ENCODE data around the gene IKBKG.
"Not testable (repeated sequence)": the region's sequence is repeated elsewhere in the genome, so short reads cannot be mapped to it uniquely, and the experiment has no call there.

The IKBKG gene

GRCh38 chrX:154547245-154548027, at the start of gene IKBKG:
Gene IKBKG, plus strand, starts transcription at chrX:154547620. Its CDS starts 4,383 bp downstream, at chrX:154552003.
- peak; percentile 71 for DNase-seq

GRCh38 chrX:154501423-154501822, 46.0 kb upstream of the IKBKG start:
- DNase-seq: not testable (repeated sequence)

DNA sequence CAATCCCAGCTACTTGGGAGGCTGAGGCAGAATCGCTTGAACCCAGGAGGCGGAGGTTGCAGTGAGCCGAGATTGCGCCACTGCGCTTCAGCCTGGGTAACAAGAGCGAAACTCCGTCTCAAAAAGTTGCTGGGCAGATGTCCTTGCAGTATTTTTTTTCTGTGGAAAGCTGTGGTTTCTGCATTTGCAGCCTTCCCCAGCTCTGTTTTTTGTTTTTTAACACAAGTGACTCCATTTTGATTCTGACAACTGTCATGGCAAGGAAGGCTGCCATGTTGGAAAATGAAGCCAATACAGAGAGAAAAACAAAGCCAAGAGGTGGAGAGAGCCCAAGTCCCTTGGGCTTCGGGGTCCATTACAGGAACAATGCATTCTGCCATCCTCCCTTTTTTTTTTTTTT, 45.3 kb upstream of the IKBKG start:
- no peak for DNase-seq

DNA sequence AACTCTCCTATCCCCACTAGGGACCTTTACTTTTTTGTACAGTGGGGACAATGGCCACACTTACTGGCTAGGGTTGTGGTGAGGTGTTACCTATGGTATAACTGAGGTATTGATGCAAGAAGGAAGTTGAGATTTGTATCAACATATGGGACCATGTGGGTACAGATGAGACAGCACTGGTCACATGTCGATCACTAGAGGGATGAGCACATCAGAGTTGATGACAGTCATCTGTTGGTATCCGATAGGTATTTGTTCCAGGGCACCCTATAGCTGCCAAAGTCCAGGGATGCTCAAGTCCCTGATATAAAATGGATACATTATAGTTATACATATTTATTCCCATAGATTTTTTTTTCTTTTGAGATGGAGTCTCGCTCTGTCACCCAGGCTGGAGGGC, 44.4 kb upstream of the IKBKG start:
- DNase-seq: no peak

DNA sequence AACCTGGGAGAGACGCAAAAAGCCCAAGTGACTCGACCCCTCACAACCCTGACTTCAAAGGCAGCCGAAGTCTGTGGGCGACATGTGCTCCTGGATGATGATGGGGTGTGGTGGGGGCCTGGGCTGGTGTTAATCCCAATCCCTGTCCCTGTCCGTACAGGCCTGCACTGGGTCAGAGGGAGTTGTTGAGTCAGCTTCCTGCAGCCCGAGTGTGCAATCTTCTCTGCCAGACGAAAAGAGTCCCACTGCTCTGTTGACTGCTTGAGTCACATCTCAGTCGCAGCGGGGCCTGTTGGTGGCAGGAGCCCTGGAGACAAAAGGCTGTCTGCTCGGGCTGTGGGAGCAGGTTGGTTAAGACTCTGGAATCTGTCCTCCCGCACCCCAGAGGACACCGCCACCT, 41.7 kb upstream of the IKBKG start:
- no peak for DNase-seq

- DNase-seq: no peak
Observed at GRCh38 chrX:154506483-154507332, 40.7 kb upstream of the IKBKG start.

GRCh38 chrX:154507673-154508383, 39.6 kb upstream of the IKBKG start:
- no peak for DNase-seq

DNA sequence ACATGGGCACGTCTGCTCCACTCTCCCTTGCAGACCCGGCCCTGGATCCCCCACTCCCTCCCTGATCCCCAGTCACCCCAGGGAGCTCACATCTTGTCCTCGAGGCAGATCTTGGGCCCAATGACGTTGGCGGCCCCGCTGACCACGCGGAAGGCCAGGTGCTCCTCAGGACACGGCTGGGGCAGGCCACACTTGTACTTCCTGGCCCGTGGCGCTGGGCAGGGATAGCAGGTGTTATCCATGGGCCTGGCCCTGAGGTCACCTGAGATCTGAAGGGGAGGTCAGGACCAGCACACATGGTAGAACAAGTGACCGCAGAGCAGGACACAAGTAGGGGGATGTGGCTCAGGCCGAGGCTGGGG, 39.1 kb upstream of the IKBKG start:
- no peak for DNase-seq

DNA sequence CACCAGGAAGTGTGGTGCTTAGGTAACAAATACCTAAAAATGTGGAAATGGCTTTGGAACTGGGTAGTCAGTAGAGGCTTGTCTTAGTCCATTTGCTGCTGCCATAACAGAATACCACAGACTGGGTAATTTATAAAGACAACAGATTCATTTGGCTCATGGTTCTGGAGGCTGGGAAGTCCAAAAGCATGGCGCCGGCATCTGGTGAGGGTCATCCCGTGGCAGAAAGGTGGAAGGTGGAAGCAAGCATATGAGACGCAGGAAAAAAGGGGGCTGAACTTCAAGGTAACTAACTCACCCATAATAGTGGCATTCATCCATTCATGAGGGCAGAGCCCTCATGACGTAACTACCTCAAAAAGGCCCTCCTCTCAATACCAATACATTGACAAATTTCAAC, 38.0 kb upstream of the IKBKG start:
- no peak for DNase-seq

- DNase-seq: no peak
Observed at GRCh38 chrX:154511761-154512160, 35.7 kb upstream of the IKBKG start.

- DNase-seq: no peak
Observed at GRCh38 chrX:154512879-154513553, 34.4 kb upstream of the IKBKG start.

DNA sequence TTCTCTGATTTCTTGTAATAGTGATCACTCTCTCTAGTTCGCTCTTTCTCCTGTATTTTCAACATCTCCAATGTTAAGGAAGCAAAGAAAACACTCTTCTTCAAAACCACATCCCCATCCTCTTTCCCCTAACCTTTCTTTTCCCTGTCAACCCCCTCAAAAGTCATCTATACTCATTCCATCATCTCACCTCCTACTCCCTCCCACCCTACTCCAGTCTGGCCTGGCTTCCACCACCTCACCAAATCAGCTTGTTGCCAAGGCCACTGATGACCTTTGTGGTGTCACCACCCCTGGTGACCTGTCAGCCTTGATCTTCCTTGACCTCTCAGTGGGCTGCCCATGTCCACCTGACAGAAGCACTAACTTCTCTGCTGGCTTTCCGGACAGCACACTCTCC, 33.7 kb upstream of the IKBKG start:
- no peak for DNase-seq

- DNase-seq: no peak
Observed at GRCh38 chrX:154515090-154515965, 32.1 kb upstream of the IKBKG start.

DNA sequence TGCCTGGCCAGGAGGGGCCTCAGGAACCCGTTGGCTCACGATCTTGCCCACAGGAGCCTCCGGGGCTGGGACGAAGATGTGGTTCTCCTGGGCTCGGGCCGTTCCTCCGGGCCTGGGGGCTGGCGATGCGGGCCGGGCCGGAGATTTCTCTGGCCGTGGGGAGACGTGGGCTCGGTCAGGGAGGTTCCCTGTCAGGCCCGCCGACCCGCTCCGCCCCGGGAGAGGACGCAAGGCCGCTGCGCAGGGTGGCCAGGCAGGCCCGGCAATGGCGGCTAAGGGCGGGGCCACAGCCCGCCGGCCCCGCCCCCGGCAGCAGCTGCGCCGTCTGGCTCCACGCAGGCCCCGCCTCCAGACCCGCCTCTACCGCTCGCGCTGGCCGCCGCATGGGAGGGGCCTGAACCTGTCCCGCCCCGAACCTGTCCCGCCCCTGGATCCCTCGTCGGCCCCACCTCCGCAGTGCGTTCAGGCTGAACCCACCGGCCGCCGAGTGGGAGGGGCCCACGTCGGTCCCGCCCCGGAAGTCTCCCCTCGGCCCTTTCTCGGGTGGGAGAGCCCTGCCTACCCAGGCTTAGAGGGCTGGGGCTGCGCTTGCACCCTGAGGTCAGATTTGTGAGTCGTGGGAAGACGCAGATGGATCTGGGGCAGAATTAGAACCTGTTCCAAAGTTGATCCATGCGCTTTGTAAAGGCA, 31.3 kb upstream of the IKBKG start, which contains the start of gene FAM3A:
Gene FAM3A (minus strand): TSS at position 267 of the 690 bp plus-strand sequence. CDS start 460 bp downstream, outside the sequence.
- DNase-seq: peak; percentile 61

DNA sequence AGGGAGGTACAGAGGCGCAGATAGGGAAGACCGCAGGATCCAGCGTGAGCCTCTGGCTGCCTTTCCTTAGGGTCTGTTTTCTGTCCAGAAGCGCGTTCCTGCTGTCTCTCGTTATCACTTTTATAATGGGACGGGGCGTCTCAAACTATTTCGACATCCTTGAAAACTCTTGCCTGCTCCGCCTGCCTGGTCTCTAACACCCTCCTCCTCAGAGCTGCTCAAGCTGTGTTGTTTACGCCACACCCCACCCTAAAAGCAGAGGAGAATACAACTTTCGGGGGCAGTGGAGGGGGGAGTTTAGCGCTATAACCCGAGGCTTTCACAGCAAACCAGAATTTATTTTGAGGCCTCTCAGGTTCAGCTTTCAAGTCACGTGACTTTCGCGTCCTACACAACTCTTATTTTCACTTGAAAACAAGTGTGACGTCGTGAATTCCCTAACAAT, 30.7 kb upstream of the IKBKG start:
- DNase-seq: no peak

DNA sequence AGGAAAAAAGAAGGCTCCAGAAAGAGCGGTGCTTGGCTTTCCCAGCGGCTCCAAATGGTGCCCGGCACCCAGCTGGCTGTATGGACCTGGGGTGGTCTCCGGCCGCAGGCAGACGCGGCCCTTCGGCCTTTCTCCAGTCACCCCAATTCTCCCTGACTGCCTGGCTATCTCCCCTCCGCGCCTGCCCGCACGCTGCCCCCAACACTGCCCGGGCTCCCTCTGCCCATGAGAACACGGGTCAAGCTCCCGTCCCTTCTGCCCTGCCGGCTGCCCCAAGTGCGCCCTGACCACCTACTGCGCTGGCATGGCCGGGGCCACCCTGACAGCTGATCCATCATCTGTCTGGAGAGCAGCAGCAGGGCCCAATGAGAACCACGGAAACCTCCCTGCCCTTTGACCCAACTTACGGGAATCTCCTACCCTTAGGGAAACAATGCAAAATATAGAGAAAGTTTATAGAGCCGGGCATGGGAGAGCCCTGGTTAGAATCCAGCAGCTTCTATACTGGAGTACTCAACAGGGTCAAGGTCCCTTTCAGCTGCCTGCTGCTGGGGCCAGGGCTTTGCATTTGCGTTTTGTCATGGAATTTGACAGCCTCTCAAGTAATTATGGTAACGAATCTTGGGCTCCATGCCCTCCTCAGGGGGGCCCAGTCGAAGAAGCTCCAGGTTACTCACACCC, 30.2 kb upstream of the IKBKG start:
- no peak for DNase-seq

DNA sequence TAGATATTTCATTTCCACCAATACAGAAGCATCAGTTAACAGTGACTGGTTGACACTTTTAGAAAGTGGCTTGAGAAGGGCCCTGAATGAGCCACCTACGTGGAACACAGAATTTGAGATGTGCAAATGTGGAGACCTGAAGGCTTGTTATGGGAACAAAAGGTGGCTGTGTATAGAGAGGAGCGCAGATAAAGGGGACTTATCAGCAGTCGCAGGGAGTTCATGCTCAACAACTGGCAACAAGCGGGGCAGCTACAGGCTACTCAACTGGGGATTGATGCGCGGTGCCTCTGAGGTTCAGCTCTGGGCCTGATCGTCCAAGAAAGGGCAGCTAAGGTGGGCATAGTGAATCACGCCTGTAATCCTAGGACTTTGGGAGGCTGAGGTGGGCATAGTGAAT, 28.0 kb upstream of the IKBKG start:
- no peak for DNase-seq

GRCh38 chrX:154525606-154526490, 21.6 kb upstream of the IKBKG start:
- no peak for DNase-seq

- DNase-seq: no peak
Observed at GRCh38 chrX:154526901-154527675, 20.3 kb upstream of the IKBKG start.

Data from NCI-H1048 (cell line).